Stimulated activated CD8-positive, alpha-beta memory T cell treated with anti-CD3 and anti-CD28 coated beads, Interleukin-7, amount 100 ng/mL, for 48 hours (primary cell): Measurements from ENCODE around the gene OTOF.

ENCODE experiments used
- DNase-seq, 2 donors: peaks; one replicate each; pipeline ENCODE4 v3.0.0-alpha.2; 2020; ENCODE audit warnings: low read depth in 1 of 2; ENCODE audit errors: extremely low read depth in 1 of 2

Gene OTOF

GRCh38 chr2:26454561-26455001, 23.3 kb downstream of the OTOF start:
- DNase-seq: no peak

- no peak for DNase-seq
These were observed 24.2 kb downstream of the OTOF start for GRCh38 chr2:26453421-26454329.

GRCh38 chr2:26451700-26452099, 26.2 kb downstream of the OTOF start:
- DNase-seq: no peak

GRCh38 chr2:26450031-26450635, 27.8 kb downstream of the OTOF start:
- DNase-seq: no peak

- no peak for DNase-seq
These were observed 28.5 kb downstream of the OTOF start for GRCh38 chr2:26449278-26450030.

GRCh38 chr2:26448651-26449050, 29.3 kb downstream of the OTOF start:
- DNase-seq: no peak

GRCh38 chr2:26444236-26444635, 33.7 kb downstream of the OTOF start:
- DNase-seq: no peak

GRCh38 chr2:26442707-26443106, 35.2 kb downstream of the OTOF start:
- no peak for DNase-seq

GRCh38 chr2:26442301-26442700, 35.6 kb downstream of the OTOF start:
- DNase-seq: no peak

- DNase-seq: no peak
These were observed 39.0 kb downstream of the OTOF start for GRCh38 chr2:26438926-26439325.

- DNase-seq: no peak
These were observed 39.4 kb downstream of the OTOF start for GRCh38 chr2:26438526-26438925.

GRCh38 chr2:26435106-26435505, 42.8 kb downstream of the OTOF start:
- no peak for DNase-seq

GRCh38 chr2:26432859-26433258, 45.1 kb downstream of the OTOF start:
- no peak for DNase-seq

- no peak for DNase-seq
These were observed 45.6 kb downstream of the OTOF start for GRCh38 chr2:26432363-26432762.

GRCh38 chr2:26430826-26431225, 47.1 kb downstream of the OTOF start:
- DNase-seq: no peak

GRCh38 chr2:26429779-26430578, 47.9 kb downstream of the OTOF start:
- no peak for DNase-seq

- DNase-seq: no peak
These were observed 49.1 kb downstream of the OTOF start for GRCh38 chr2:26428846-26429245.

- no peak for DNase-seq
These were observed 53.7 kb downstream of the OTOF start for GRCh38 chr2:26424221-26424620.

GRCh38 chr2:26423750-26424149, 54.2 kb downstream of the OTOF start:
- no peak for DNase-seq

GRCh38 chr2:26422947-26423629, 54.8 kb downstream of the OTOF start:
- no peak for DNase-seq
